Fibroblast of villous mesenchyme (primary cell): Measurements from ENCODE around the gene RAB25. TPM values are rescaled to one million over a fixed set of nuclear protein-coding genes. Genes with fewer than 3 reads are reported as not detected.
"Not testable (repeated sequence)": the region's sequence is repeated elsewhere in the genome, so short reads cannot be mapped to it uniquely, and the experiment has no call there.

ENCODE experiments used
- DNase-seq: peaks from one replicate; pipeline ENCODE4 v3.0.0-alpha.2; 2010; ENCODE audit warnings: low read depth
- H3K4me3 ChIP-seq: 2 replicates; pipeline ENCODE4 v1.5.1; 2011; ENCODE audit warnings: low read depth, mild to moderate bottlenecking, low read length
- CTCF ChIP-seq: IDR thresholded peaks from 2 replicates; pipeline ENCODE4 v1.5.1; 2012; ENCODE audit warnings: low read depth, mild to moderate bottlenecking, low read length; ENCODE audit not compliant: insufficient read depth
- total RNA-seq: library from RNA; depleted of rRNA; stranded (reverse); fragments of >200 nt; gene quantifications from 2 replicates; pipeline ENCODE4 v1.2.3, GENCODE V29; 2012

RAB25 gene
- total RNA-seq, 1 donor: not detected

- H3K4me3 ChIP-seq: no peak overlapping the region
- no peak for TF ChIP-seq CTCF
- DNase-seq: no peak
Observed at GRCh38 chr1:156021954-156022353, 39.0 kb upstream of the RAB25 start.

DNA sequence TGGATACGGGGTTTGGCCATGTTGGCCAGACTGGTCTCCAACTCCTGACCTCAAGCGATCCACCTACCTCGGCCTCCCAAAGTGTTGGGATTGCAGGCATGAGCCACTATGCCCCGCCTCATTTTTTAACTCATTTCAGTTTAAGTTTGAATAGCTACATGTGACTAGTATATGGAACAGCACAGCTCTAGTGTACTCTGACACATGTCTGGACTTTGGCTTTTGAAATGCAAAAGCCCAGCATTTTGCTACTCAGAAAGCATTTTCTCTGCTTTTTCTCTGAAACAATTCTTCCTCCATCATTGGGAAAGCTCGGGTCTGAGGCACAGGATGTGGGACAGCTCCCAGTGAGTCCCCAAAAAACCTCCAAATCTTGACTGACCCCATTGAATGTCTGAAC, 36.2 kb upstream of the RAB25 start:
- H3K4me3 ChIP-seq: no peak overlapping the region
- no peak for DNase-seq
- TF ChIP-seq CTCF: no peak

DNA sequence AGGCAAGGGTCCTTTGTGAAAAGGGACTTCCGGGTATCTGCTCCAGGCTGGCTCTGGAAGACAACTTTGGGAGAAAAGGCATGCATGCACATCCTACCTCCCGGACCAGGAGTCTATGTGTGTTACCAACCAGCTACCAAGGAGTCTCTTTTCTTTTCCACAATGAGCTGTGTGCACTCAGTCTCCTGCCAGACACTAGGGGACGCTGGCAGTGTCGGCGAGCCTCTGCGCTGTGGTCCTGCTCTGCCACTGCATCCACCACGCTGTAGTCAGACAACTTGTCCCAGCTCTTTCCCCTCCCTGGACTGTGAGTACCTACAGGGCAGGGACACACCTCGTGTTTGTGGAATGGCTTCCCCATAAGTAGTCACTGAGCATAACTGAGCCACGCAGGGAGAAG, 35.1 kb upstream of the RAB25 start:
- peak; percentile 86 for TF ChIP-seq CTCF
- peak; percentile 49 for DNase-seq
- no peak overlapping the region for H3K4me3 ChIP-seq

- no peak for TF ChIP-seq CTCF
Observed at GRCh38 chr1:156026588-156026987, 34.4 kb upstream of the RAB25 start.

DNA sequence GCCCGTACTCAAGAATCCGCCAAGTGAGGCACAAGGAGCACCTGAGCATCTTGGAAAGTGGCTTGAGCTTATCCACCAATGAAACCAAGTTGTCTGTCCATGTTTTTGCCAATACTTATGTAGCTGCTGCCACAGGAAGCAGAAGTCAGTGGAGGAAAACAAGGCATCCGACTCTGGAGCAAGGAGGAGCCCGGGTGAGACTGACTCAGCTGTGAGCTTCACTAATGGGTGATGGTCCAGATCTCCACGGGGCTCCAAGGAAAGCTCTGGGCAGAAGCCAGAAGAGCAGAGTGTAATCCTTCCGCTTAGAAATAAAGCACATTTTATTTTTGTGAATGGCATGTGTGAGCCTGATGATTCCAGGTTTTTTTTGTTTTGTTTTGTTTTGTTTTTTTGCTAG, 27.9 kb upstream of the RAB25 start:
- H3K4me3 ChIP-seq: no peak overlapping the region
- TF ChIP-seq CTCF: no peak
- DNase-seq: no peak

More at GRCh38 chr1:156026588-156026987, 34.4 kb upstream of the RAB25 start:
- DNase-seq: no peak
- H3K4me3 ChIP-seq: no peak overlapping the region

DNA sequence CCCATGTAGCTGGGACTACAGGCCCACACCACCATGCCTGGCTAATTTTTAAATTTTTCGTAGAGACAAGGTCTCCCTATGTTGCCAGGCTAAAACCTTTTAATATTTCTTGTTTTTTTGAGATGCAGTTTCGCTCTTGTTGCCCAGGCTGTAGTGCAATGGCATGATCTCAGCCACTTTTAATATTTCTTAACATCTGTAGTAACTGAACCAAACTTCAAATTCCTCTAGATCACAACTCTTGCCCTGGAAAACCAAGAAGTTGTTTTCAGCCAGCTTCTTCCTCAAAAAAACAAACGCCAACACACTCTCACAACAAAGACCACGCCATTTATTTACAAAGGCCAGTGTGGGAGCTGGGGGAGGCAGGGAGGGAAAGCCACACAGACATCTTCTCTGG, 26.0 kb upstream of the RAB25 start:
- not testable (repeated sequence) for DNase-seq, H3K4me3 ChIP-seq

- no peak overlapping the region for H3K4me3 ChIP-seq
- DNase-seq: no peak
- no peak for TF ChIP-seq CTCF
Observed at GRCh38 chr1:156042828-156043227, 18.1 kb upstream of the RAB25 start.
